Vagina (tissue), 2 donors: ENCODE measurements around the gene TMEM107.

Experiments used
- POLR2A ChIP-seq, 2 donors: fragments of 450-650 bp; IDR thresholded peaks; one replicate each; pipeline ENCODE4 v1.6.1; 2017; ENCODE audit warnings: antibody characterized with exemption in 2 of 2, mild to moderate bottlenecking in 2 of 2, moderate library complexity in 2 of 2
- POLR2AphosphoS5 ChIP-seq, 2 donors: sonication (generic); formaldehyde crosslinking; IDR thresholded peaks; one replicate each; pipeline ENCODE4 v1.9.0; 2017; ENCODE audit warnings: antibody characterized with exemption in 2 of 2, mild to moderate bottlenecking in 2 of 2, low read depth in 1 of 2; ENCODE audit not compliant: insufficient read depth in 1 of 2
- TF ChIP-seq, protein P1 (sequence below), 3 experiments: fragments of 450-650 bp in 2 of 3; fragments of 200-600 bp in 1 of 3; sonication (generic) in 1 of 3; IDR thresholded peaks; one replicate each; pipeline ENCODE4 v1.5.1; 2017 to 2019; ENCODE audit warnings: antibody characterized with exemption in 3 of 3, mild to moderate bottlenecking in 2 of 3, moderate library complexity in 2 of 3

GRCh38 chr17:8143581-8144400, 32.4 kb downstream of the TMEM107 start:
- TF ChIP-seq, protein P1, sequence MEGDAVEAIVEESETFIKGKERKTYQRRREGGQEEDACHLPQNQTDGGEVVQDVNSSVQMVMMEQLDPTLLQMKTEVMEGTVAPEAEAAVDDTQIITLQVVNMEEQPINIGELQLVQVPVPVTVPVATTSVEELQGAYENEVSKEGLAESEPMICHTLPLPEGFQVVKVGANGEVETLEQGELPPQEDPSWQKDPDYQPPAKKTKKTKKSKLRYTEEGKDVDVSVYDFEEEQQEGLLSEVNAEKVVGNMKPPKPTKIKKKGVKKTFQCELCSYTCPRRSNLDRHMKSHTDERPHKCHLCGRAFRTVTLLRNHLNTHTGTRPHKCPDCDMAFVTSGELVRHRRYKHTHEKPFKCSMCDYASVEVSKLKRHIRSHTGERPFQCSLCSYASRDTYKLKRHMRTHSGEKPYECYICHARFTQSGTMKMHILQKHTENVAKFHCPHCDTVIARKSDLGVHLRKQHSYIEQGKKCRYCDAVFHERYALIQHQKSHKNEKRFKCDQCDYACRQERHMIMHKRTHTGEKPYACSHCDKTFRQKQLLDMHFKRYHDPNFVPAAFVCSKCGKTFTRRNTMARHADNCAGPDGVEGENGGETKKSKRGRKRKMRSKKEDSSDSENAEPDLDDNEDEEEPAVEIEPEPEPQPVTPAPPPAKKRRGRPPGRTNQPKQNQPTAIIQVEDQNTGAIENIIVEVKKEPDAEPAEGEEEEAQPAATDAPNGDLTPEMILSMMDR (IDR thresholded peaks at IDR 0.05) = no peak
- TF ChIP-seq POLR2A (IDR thresholded peaks at IDR 0.05) = no peak
- peak in 1 of 2 donors; percentile 42 for TF ChIP-seq POLR2AphosphoS5 (IDR thresholded peaks at IDR 0.05; ENCODE audit: insufficient read depth in 1 of 2, low read depth in 1 of 2)
